Measurements from ENCODE around the gene OR10A6.

OR10A6 gene

GRCh38 chr11:7931168-7931567 is at the start of gene OR10A6:
Gene OR10A6, minus strand, starts transcription at chr11:7931268. Its CDS starts 2,606 bp downstream, at chr11:7928662.
- no peak for FAIRE-seq

DNA sequence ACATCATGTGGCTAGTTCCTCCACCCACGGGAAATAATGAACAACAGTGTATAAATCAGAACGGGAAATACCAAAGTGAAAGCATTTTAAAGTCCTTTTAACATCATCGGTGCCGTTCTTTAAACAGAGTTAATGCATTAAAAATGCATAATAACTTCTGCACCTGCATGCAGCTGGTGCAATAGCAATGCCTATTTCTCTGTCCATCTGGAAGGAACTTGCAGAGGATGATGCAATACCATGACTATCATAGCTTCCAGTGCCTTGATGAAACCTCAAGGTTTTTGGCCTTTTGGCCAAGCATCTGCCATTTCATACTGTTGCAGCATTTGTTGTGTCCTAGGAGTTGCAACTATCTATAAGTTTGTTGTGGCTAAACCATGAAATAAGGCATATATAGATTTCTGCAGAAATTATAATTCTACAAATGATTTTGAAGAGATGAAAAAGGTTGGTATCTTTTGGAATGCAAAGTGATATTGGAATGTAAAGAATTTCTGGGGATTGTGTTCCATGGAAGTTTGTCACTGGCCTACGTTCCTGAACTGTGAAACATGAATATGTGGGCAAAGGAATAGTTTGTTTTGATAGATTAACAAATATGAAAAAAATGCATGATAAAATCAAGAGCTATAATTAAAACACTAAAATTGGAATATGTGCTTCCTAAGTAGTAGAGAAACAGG is 46.3 kb upstream of the OR10A6 start:
- no peak for FAIRE-seq

DNA sequence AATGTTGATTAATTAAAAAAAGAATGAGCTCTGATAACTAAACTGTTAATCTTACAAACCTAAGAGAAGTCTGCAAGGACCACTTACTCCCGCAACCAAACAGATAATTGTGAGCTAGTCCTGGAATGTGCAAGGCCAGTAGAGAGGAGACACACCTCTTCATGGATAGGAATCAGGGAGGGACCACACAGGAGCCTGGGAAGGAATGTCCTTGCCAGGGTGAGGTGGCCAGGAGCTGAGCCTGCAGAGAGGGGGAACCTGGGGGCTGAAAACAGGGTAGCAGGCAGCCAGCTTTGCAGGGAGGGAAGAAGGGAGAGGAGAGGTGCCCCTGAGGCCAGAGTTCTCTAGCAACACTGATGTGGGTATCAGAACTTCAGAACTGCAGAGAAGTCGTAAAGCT is 43.6 kb upstream of the OR10A6 start:
- FAIRE-seq = no peak

- FAIRE-seq = no peak
These were observed 41.9 kb upstream of the OR10A6 start for GRCh38 chr11:7973011-7973410.

DNA sequence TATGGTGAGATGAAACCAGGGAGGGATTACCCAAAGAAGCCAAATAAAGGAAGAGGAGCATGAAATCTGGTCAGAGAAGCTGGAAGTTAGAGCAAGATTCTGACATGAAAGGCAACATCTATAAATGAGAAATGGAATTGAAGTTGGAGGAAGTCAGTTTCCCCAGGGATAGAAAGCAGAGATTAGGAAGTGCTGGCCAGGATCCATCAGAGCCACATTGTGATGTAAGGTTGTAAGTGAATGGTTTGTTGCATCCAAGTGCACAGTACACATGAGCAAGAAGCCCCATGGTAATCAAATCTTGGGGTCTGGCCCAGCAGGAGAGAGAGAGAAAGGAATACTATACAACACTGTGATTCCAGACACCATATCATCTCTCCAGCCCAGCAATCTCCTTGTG is 40.8 kb upstream of the OR10A6 start:
- FAIRE-seq = no peak

DNA sequence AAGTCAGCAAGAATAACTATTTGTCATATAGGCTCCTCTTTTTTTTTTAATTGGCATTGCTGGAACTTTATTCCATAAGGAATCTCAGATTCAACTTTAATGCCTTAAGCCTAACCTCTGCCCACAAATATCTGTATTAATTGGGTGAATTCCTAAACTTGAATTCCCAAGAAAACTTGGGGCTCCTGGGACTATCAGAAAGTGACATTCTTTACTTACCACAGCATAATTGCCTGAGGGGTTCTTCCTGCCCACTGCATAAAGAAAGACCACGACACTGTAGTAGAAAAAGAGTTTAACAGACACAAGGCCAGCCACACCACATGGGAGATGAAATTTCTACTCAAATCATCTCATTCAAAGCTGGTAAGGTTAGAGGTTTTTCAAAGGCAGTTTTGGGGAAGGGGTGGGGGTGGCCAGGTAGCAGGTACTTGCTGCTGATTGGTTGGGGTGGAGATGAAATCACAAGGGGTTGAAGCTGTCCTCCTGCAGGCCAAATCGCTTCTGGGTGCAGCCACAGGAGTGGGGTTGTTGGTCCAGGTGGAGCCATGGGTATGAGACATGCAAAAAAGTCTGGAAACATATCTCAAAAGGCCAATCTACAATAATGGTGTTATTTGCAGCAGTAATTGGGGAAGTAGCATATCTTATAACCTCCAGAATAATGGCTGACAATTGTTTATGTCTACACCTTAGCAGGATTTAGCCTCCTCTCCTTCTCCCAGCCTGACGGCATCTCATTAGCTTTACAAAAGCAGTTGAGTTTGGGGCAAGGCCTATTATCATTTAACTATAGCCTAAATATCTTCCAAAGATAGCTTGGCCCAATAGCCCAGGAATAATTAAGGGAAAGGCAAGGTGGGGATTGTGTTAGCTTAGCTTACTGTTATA is 38.9 kb upstream of the OR10A6 start:
- no peak for FAIRE-seq

GRCh38 chr11:7968686-7969085 is 37.6 kb upstream of the OR10A6 start:
- FAIRE-seq = no peak

DNA sequence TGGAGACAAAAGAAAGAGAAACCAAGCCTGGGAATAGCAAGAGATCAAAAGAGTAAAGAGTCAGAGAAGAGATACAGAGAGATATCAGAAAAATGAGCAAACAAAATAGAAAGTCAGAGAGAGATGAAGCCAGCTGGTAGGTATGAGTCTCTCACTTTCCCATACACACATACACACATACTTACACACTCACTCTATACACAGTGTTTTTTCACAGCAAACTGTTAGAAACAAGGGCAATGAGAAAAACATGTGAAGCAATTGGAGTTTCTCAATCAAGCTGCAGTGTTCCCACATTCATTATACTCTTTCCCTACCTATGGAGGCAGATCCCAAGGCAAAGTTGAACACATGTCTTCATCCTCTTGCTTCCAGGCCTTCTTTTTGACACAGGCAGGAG is 36.8 kb upstream of the OR10A6 start:
- no peak for FAIRE-seq

GRCh38 chr11:7967097-7967496 is 36.0 kb upstream of the OR10A6 start:
- no peak for FAIRE-seq

GRCh38 chr11:7965386-7965785 is 34.3 kb upstream of the OR10A6 start, which contains the start of gene NLRP10:
Gene NLRP10, minus strand, starts transcription at chr11:7965447. Its CDS starts 1,952 bp downstream, at chr11:7963495.
- FAIRE-seq = no peak

- no peak for FAIRE-seq
These were observed 33.8 kb upstream of the OR10A6 start for GRCh38 chr11:7964873-7965272.

DNA sequence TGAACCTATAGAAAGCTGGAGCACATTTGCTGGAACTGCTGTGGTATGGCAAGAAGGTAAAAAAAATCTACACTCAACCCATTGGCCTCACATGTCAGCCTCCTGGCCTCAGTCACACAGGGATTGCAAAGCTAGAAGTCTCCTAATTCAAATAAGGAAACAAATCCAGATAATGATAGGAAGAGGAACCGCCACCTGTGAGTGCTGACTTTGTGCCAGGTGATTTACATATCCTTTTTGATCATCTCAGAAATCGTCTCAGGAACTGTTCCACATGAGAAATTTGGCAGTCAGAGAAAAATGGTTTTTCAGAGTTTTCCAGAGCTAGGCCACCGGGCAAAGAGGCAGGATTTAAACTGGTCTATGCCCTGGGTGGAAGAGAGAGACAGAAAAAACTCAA is 33.2 kb upstream of the OR10A6 start:
- no peak for FAIRE-seq

DNA sequence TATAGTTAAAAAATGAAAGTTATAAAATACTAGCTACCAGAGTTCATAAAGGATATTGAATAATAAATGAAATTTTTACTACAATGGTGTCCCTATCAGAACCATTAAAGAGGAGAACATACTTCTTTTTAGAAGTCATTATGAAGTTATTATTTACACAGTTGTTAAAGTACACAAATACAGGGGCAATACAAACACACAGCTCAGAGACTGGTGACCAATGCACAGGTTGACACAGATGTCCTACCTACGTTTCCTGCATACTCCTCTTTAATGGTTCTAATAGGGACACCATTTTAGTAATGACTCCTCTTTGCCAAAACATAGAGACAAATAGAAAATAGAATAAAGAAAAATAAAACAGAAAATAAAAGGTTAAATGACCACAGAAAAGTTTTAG is 24.1 kb upstream of the OR10A6 start:
- FAIRE-seq = no peak

DNA sequence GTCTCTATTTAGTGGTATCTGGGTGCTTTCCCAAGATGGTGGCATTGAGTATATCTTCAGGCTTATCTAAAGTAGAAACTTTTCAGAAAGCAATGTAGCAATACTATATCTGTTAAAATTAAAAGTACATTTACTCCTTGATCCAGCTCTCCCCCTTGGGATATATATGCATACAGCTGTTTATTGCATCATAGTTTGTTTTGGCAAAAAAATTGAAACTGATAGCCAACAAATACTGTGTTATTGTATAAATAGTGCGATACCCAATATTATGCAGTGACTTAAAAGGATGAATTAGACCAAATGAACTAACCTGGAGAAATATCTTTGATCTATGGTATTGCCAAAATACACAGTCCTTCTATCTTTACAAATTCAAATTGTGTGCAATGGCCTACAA is 18.9 kb upstream of the OR10A6 start:
- no peak for FAIRE-seq

DNA sequence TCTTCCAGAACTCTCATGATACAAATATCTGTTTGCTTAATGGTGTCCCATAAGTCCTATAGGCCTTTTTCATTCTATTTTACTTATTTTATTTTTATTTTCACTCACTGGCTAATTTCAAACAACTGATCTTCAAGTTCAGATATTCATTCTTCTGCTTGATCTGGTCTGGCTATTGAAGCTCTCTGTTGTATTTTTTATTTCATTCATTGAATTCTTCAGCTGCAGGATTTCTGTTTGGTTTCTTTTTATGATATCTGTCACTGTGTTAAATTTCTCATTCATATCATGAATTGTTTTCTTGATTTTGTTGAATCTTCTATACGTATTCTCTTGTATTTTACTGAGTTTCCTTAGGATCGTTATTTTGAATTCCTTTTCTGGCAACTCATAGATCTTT is 13.1 kb upstream of the OR10A6 start:
- no peak for FAIRE-seq

DNA sequence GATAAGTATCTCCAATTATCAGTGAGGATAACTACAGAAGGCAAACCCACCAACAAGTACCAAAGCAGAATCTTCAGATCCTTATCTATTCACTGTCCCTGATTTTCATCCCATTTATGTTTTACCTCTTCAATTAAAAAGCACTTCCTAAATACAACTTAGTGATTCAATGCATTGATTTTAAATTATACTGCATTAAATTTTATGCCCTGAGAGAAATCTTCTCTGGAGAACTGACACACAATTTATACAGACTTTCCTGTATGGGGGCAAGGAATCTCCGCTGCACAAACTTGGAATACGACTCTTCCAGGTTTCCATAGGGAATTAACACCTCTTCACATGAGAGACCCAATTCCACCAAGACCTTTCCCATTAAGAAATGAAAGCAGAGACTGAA is 10.5 kb upstream of the OR10A6 start, which contains the start of gene OR10A3:
OR10A3 (minus strand) TSS at position 101 of the 400 bp plus-strand sequence. CDS start 2,188 bp downstream, outside the sequence.
- no peak for FAIRE-seq

DNA sequence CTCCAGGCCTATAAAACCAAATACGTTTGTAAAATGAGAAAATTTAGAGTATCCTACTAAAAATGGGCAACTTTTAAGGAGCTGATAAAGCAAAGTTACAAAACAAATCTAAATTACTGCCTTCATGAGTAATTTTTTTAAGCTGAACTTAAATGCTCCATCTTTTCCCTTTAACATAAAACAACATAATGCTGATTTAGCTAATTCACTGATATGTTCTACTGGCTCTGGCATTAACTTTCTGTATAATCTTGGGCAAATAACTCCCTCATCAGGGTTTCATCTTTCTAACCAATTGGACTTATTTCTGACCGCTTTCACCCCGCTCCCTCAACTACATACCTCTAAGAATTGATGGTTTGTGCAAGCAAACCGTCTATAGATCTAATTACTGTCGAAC is 10.1 kb upstream of the OR10A6 start:
- no peak for FAIRE-seq

GRCh38 chr11:7936615-7937014 is 5.5 kb upstream of the OR10A6 start:
- FAIRE-seq = no peak

DNA sequence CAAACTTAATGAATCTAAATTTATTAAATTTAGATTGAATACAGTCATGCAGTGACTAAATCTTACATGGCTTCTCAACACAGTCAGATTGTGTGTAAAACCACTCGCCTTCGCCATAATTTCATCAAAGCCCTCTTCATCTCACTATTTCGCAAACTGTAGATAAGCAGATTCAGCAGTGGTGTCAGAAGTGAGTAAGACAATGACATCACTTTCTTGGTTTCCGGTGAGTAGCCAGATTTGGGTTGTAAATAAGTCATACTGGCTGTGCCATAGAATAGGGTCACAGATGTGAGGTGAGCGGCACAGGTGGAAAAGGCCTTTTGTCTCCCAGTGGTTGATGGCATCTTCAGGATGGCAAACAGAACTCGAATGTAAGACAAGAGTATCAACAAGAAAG is 3.4 kb downstream of the OR10A6 start:
- FAIRE-seq = no peak

DNA sequence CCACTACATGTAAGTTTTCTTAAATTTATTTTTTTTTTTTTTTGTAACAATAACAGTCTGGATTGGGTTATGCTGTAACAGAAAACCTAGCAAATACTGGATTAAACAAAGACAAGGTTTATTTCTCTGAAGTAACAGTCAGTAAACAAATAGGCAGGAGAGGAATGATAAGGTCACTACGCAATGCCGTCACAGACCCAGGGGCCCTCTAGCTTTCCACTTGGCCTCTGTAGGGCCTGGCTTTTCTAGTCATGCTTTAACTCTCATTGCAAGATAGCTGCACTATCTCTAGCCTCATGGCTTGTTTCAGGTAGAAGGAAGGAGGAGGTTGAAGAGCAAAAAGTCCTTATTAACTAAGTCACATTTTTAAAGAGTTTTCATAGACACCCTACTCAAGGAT is 6.5 kb downstream of the OR10A6 start:
- no peak for FAIRE-seq

- no peak for FAIRE-seq
These were observed 12.9 kb downstream of the OR10A6 start for GRCh38 chr11:7918141-7918540.

- no peak for FAIRE-seq
These were observed 20.1 kb downstream of the OR10A6 start for GRCh38 chr11:7911011-7911410.

GRCh38 chr11:7910286-7910788 is 20.7 kb downstream of the OR10A6 start:
- FAIRE-seq = no peak

All from TTC549 (cell line).